ENCODE results near the gene LCN15. TPM values are rescaled to one million over a fixed set of nuclear protein-coding genes. Genes with fewer than 3 reads are reported as not detected.
A peak's percentile ranks its signal among the peaks of the same experiment; 100 is the strongest.

LCN15 gene
- total and polyA plus RNA-seq, 2 of the 13 experiments (the other 11 are each of a cell fraction or from before 2014, with no cell fraction given) = 1.3 to 53.7 TPM

DNA sequence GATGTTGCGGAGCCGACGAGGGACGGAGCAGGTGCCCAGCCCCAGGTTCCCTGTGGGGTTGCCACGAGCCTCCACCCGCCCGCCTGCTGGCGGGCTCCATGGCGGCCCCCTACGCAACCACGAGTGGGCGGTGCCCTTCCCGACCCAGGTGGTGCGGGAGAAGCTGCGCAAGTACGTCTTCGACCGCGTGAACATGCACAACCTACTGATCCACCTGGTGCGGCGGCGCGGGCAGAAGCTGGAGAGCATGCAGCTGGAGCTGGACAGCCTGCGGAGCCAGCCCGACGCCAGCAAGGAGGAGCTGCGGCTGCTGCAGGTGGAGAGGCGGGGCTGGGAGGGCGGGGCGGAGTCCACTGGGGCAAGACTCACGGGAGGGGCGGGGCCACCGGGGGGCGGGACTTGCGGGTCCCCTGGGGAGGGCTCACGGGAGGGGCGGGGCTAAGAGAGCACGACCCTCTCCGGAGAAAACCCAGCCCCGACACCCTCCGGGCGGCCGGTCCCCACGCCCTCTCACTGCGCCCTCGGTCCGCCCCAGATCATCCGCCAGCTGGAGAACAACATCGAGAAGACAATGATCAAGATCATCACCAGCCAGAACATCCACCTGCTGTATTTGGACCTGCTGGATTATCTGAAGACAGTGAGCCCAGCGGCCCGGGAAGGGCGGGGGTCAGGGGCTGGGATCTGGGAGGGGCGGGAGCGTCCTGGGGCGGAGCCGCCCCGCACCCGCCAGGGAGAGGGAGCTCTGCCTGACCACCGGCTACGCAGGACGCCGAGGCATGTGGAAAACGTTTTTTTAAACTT is 35.7 kb upstream of the LCN15 start (continued):
- TF ChIP-seq, protein P1, sequence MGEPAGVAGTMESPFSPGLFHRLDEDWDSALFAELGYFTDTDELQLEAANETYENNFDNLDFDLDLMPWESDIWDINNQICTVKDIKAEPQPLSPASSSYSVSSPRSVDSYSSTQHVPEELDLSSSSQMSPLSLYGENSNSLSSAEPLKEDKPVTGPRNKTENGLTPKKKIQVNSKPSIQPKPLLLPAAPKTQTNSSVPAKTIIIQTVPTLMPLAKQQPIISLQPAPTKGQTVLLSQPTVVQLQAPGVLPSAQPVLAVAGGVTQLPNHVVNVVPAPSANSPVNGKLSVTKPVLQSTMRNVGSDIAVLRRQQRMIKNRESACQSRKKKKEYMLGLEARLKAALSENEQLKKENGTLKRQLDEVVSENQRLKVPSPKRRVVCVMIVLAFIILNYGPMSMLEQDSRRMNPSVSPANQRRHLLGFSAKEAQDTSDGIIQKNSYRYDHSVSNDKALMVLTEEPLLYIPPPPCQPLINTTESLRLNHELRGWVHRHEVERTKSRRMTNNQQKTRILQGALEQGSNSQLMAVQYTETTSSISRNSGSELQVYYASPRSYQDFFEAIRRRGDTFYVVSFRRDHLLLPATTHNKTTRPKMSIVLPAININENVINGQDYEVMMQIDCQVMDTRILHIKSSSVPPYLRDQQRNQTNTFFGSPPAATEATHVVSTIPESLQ (CRISPR knock-in tag; conservative IDR thresholded peaks at IDR 0.05) = no peak
- TF ChIP-seq ATAD3A (CRISPR knock-in tag; IDR thresholded peaks at IDR 0.05) (no peak), HDAC2 (CRISPR knock-in tag; IDR thresholded peaks at IDR 0.05) (peak; percentile 40), ZNF780A (CRISPR knock-in tag; IDR thresholded peaks at IDR 0.05) (no peak; the same call in 1 of the 2 replicates), ZSCAN21 (CRISPR knock-in tag; IDR thresholded peaks at IDR 0.05; ENCODE audit: borderline replicate concordance) (peak; percentile 63), ZFP37 (CRISPR knock-in tag; IDR thresholded peaks at IDR 0.05; ENCODE audit: borderline replicate concordance) (no peak), EEA1 (CRISPR knock-in tag; IDR thresholded peaks at IDR 0.05; ENCODE audit: borderline replicate concordance) (no peak), ZNF33B (CRISPR knock-in tag; IDR thresholded peaks at IDR 0.05) (no peak), RFX3 (CRISPR knock-in tag; IDR thresholded peaks at IDR 0.05) (no peak), ETV6 (CRISPR knock-in tag; conservative IDR thresholded peaks at IDR 0.05) (no peak), SNRNP70 (IDR thresholded peaks at IDR 0.05; ENCODE audit: low read depth, low read length) (no peak), ZNF776 (CRISPR knock-in tag; IDR thresholded peaks at IDR 0.05) (no peak), U2AF2 (IDR thresholded peaks at IDR 0.05; ENCODE audit: low read depth, low read length) (no peak), ZNF558 (CRISPR knock-in tag; IDR thresholded peaks at IDR 0.05; ENCODE audit: borderline replicate concordance) (no peak; the same call in 1 of the 2 replicates)
- TF ChIP-seq, protein P2, sequence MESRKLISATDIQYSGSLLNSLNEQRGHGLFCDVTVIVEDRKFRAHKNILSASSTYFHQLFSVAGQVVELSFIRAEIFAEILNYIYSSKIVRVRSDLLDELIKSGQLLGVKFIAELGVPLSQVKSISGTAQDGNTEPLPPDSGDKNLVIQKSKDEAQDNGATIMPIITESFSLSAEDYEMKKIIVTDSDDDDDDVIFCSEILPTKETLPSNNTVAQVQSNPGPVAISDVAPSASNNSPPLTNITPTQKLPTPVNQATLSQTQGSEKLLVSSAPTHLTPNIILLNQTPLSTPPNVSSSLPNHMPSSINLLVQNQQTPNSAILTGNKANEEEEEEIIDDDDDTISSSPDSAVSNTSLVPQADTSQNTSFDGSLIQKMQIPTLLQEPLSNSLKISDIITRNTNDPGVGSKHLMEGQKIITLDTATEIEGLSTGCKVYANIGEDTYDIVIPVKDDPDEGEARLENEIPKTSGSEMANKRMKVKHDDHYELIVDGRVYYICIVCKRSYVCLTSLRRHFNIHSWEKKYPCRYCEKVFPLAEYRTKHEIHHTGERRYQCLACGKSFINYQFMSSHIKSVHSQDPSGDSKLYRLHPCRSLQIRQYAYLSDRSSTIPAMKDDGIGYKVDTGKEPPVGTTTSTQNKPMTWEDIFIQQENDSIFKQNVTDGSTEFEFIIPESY (CRISPR knock-in tag; IDR thresholded peaks at IDR 0.05) = 0 out of 2 replicates have a peak, but pooled peaks have one; percentile 13
- TF ChIP-seq, protein P3, sequence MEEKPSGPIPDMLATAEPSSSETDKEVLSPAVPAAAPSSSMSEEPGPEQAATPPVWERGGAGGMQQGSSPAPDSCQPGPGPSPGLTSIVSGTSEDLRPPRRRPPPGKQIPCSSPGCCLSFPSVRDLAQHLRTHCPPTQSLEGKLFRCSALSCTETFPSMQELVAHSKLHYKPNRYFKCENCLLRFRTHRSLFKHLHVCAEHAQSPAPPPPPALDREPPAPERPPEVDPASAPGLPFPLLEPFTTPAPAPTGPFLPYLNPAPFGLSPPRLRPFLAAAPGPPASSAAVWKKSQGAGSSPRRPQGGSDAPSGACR (CRISPR knock-in tag; IDR thresholded peaks at IDR 0.05) = peak; percentile 4; the same call in 1 of the 2 replicates
- TF ChIP-seq, protein P4, sequence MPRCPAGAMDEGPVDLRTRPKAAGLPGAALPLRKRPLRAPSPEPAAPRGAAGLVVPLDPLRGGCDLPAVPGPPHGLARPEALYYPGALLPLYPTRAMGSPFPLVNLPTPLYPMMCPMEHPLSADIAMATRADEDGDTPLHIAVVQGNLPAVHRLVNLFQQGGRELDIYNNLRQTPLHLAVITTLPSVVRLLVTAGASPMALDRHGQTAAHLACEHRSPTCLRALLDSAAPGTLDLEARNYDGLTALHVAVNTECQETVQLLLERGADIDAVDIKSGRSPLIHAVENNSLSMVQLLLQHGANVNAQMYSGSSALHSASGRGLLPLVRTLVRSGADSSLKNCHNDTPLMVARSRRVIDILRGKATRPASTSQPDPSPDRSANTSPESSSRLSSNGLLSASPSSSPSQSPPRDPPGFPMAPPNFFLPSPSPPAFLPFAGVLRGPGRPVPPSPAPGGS (CRISPR knock-in tag; IDR thresholded peaks at IDR 0.05) = no peak
- TF ChIP-seq, protein P5, sequence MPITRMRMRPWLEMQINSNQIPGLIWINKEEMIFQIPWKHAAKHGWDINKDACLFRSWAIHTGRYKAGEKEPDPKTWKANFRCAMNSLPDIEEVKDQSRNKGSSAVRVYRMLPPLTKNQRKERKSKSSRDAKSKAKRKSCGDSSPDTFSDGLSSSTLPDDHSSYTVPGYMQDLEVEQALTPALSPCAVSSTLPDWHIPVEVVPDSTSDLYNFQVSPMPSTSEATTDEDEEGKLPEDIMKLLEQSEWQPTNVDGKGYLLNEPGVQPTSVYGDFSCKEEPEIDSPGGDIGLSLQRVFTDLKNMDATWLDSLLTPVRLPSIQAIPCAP (CRISPR knock-in tag; IDR thresholded peaks at IDR 0.05; ENCODE audit: low read depth) = no peak
